Measurements from ENCODE around the gene CLEC17A. TPM values are rescaled to one million over a fixed set of nuclear protein-coding genes. Genes with fewer than 3 reads are reported as not detected.
A peak's percentile ranks its signal among the peaks of the same experiment; 100 is the strongest.

The CLEC17A gene
- total and polyA plus RNA-seq, 2 of the 13 experiments (the other 11 are each of a cell fraction or from before 2014, with no cell fraction given) = not detected

GRCh38 chr19:14616407-14616806 lies 33.5 kb downstream of the CLEC17A start (continued):
- TF ChIP-seq HBP1 (CRISPR knock-in tag; IDR thresholded peaks at IDR 0.05; ENCODE audit: low read depth) (0 out of 2 replicates have a peak, but pooled peaks have one; percentile 38), ZNF207 (IDR thresholded peaks at IDR 0.05; ENCODE audit: borderline replicate concordance) (no peak), LRRFIP1 (CRISPR knock-in tag; conservative IDR thresholded peaks at IDR 0.05) (no peak), PHB2 (IDR thresholded peaks at IDR 0.05; ENCODE audit: partially characterized antibody) (no peak), TEF (CRISPR knock-in tag; IDR thresholded peaks at IDR 0.05) (no peak), MAFF (IDR thresholded peaks at IDR 0.05; ENCODE audit: low read depth, low read length) (no peak), TOPORS (CRISPR knock-in tag; IDR thresholded peaks at IDR 0.05) (no peak), MIER2 (CRISPR knock-in tag; IDR thresholded peaks at IDR 0.05) (no peak), DR1 (CRISPR knock-in tag; IDR thresholded peaks at IDR 0.05) (no peak), ZNF33B (CRISPR knock-in tag; IDR thresholded peaks at IDR 0.05) (no peak), FIP1L1 (IDR thresholded peaks at IDR 0.05; ENCODE audit: borderline replicate concordance, insufficient read depth, low read depth, low read length) (no peak), SAFB2 (CRISPR knock-in tag; IDR thresholded peaks at IDR 0.05; ENCODE audit: borderline replicate concordance, low read depth) (no peak), ETV6 (CRISPR knock-in tag; conservative IDR thresholded peaks at IDR 0.05) (no peak), MZF1 (CRISPR knock-in tag; IDR thresholded peaks at IDR 0.05; ENCODE audit: borderline replicate concordance) (no peak), RARA (CRISPR knock-in tag; IDR thresholded peaks at IDR 0.05) (peak; percentile 71), NBN (conservative IDR thresholded peaks at IDR 0.05) (no peak), ZNF484 (CRISPR knock-in tag; IDR thresholded peaks at IDR 0.05; ENCODE audit: borderline replicate concordance, low read depth) (no peak), PHF8 (CRISPR knock-in tag; IDR thresholded peaks at IDR 0.05) (no peak), GABPA (IDR thresholded peaks at IDR 0.05; ENCODE audit: low read depth, low read length) (no peak), GABPA (CRISPR knock-in tag; IDR thresholded peaks at IDR 0.05; ENCODE audit: low read depth) (no peak), CREB1 (IDR thresholded peaks at IDR 0.05) (no peak), CREB1 (CRISPR knock-in tag; IDR thresholded peaks at IDR 0.05) (no peak)
- TF ChIP-seq, protein P1, sequence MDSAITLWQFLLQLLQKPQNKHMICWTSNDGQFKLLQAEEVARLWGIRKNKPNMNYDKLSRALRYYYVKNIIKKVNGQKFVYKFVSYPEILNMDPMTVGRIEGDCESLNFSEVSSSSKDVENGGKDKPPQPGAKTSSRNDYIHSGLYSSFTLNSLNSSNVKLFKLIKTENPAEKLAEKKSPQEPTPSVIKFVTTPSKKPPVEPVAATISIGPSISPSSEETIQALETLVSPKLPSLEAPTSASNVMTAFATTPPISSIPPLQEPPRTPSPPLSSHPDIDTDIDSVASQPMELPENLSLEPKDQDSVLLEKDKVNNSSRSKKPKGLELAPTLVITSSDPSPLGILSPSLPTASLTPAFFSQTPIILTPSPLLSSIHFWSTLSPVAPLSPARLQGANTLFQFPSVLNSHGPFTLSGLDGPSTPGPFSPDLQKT (CRISPR knock-in tag; IDR thresholded peaks at IDR 0.05; ENCODE audit: borderline replicate concordance) = no peak
- TF ChIP-seq, protein P2, sequence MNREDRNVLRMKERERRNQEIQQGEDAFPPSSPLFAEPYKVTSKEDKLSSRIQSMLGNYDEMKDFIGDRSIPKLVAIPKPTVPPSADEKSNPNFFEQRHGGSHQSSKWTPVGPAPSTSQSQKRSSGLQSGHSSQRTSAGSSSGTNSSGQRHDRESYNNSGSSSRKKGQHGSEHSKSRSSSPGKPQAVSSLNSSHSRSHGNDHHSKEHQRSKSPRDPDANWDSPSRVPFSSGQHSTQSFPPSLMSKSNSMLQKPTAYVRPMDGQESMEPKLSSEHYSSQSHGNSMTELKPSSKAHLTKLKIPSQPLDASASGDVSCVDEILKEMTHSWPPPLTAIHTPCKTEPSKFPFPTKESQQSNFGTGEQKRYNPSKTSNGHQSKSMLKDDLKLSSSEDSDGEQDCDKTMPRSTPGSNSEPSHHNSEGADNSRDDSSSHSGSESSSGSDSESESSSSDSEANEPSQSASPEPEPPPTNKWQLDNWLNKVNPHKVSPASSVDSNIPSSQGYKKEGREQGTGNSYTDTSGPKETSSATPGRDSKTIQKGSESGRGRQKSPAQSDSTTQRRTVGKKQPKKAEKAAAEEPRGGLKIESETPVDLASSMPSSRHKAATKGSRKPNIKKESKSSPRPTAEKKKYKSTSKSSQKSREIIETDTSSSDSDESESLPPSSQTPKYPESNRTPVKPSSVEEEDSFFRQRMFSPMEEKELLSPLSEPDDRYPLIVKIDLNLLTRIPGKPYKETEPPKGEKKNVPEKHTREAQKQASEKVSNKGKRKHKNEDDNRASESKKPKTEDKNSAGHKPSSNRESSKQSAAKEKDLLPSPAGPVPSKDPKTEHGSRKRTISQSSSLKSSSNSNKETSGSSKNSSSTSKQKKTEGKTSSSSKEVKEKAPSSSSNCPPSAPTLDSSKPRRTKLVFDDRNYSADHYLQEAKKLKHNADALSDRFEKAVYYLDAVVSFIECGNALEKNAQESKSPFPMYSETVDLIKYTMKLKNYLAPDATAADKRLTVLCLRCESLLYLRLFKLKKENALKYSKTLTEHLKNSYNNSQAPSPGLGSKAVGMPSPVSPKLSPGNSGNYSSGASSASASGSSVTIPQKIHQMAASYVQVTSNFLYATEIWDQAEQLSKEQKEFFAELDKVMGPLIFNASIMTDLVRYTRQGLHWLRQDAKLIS (CRISPR knock-in tag; IDR thresholded peaks at IDR 0.05) = no peak
